Epithelial cell of esophagus (primary cell): Measurements from ENCODE around the gene CCNF.
A peak's percentile ranks its signal among the peaks of the same experiment; 100 is the strongest.

Experiments
- DNase-seq: peaks from one replicate; pipeline ENCODE4 v3.0.0; 2010; ENCODE audit warnings: low read depth
- H3K4me3 ChIP-seq: 2 replicates; pipeline ENCODE4 v1.5.1; 2011; ENCODE audit warnings: mild to moderate bottlenecking, low read length, control low read depth
- TF ChIP-seq, protein P1 (sequence below): IDR thresholded peaks from 2 replicates; pipeline ENCODE4 v1.5.1; 2011; ENCODE audit warnings: low read depth, mild to moderate bottlenecking, low read length, control low read depth, inconsistent platforms; ENCODE audit not compliant: insufficient read depth; ENCODE audit errors: missing control alignments

Gene CCNF

DNA sequence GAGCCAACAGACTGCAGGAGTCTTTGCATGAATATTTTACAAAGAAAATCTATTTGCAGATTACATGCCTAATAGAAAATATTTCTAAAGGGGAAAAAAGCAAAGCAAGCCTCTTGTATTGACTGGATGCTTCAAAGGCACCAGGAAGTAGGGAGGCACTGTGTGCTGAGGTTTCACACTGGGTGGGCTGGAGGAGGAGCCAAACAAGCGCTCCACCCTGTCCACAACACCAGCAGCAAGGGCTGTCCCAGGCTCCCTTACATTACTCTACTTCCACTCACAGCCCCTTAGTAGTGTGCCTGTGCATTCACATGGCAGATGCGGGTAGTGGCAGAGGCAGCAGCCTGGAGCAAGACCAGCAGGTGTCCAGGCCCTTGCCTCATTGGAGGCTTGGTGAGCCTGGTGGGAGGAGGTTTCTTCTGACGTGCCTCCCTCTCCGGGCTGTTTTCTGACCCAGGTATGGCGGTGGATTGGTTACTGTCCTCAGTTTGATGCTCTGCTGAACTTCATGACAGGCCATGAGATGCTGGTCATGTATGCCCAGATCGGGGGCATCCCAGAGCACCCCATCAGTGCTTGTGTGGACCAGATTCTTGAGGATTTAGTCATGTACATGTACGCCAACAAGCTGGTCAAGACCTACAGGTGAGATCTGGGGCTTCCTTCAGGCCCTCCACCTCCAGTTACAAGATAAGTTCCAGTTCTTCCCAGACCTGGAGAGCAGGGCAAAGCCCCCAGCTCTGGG is 7.0 kb upstream of the CCNF start:
- TF ChIP-seq, protein P1, sequence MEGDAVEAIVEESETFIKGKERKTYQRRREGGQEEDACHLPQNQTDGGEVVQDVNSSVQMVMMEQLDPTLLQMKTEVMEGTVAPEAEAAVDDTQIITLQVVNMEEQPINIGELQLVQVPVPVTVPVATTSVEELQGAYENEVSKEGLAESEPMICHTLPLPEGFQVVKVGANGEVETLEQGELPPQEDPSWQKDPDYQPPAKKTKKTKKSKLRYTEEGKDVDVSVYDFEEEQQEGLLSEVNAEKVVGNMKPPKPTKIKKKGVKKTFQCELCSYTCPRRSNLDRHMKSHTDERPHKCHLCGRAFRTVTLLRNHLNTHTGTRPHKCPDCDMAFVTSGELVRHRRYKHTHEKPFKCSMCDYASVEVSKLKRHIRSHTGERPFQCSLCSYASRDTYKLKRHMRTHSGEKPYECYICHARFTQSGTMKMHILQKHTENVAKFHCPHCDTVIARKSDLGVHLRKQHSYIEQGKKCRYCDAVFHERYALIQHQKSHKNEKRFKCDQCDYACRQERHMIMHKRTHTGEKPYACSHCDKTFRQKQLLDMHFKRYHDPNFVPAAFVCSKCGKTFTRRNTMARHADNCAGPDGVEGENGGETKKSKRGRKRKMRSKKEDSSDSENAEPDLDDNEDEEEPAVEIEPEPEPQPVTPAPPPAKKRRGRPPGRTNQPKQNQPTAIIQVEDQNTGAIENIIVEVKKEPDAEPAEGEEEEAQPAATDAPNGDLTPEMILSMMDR = no peak
- no peak overlapping the region for H3K4me3 ChIP-seq
- no peak for DNase-seq

- DNase-seq = no peak
- H3K4me3 ChIP-seq = no peak overlapping the region
- TF ChIP-seq, protein P1 = no peak
Measured at GRCh38 chr16:2424061-2425007, 4.9 kb upstream of the CCNF start.

DNA sequence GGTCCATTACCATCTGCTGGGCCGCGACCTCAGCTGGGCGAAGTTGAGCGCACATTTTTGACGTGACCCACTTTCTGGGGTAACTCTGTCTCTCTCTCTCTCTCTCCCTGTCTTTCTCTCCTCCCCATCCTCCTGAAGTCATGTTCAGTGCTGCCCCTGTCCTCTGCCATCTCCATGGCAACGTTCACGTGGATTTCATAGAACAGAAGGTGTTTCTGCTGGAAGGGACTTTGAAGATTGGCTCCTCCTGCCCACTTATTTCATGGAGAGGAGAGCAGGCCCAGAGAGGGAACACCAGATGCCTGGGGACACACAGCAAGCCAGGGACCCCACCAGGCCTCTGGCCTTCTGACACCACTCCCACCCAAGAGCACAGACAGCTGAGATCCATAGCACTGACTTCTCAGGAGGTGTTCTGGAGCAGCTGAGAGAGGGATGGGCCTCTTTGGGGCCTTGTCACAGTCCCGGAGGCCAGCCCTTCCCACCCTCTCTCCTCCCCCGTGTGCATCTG is 4.2 kb upstream of the CCNF start:
- TF ChIP-seq, protein P1 = no peak
- H3K4me3 ChIP-seq = no peak overlapping the region
- DNase-seq = no peak

DNA sequence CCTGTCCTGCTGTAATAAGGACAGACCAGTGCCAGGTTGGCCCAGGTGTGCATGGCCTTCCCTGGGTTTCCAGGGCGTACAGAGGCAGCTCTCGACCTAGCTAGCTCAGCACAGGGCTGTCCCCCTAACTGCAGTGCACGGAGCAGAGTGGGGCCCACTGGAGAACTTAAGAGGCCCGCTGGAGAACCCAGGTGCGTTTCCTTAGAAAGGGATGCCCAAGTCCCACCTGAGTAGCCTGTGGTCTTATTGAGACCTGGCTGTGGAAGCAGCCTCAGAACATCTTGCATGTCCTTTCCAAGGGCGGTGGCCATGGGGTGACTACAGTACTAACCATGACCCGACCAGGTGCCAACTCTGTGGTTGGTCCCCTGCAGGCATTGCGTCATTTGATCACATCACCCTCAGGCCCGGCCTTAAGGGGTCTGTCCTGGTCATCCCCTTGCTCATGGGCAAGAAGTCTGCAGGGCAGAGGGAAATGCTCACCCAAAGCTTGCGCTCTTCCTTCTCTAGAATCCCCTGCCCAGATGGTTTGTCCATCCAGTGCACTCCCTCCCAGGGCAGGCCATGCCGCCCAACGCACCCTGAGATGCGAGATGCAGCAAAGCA is 3.3 kb upstream of the CCNF start:
- DNase-seq = no peak
- H3K4me3 ChIP-seq = no peak overlapping the region
- TF ChIP-seq, protein P1 = no peak

DNA sequence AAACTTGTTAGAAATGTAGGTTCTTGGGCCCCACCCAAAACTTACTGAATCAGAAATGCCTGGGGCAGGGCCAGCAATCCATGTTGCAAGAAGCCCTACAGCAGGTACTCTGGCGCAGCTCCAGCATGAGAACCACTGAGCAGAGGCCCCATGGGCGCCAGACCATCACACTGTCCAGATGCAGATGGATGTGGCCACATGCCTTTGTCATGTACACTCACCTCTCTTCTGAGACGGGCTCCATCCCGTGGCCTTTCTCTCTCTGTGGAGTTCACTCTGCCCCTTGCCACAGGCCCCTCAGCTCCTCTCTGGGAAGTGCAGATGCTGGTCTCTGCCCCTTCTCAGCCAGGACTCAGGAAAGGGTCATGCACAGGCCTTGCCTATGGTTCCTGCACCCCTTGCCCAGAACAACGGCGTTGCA is 2.3 kb upstream of the CCNF start:
- DNase-seq = peak; percentile 44
- no peak overlapping the region for H3K4me3 ChIP-seq
- TF ChIP-seq, protein P1 = no peak

GRCh38 chr16:2427526-2427925 is 1.7 kb upstream of the CCNF start:
- TF ChIP-seq, protein P1 = no peak
- no peak overlapping the region for H3K4me3 ChIP-seq
- DNase-seq = no peak
